SIG-M5 treated with dmso at 0.1 percent for 504 hours (cell line): ENCODE data around the gene RYR2.

ENCODE experiments used
- DNase-seq: peaks from one replicate; lab custom pipeline; 2025; ENCODE audit not compliant: unreplicated experiment; lab: John Stamatoyannopoulos, UW

RYR2 gene

DNA sequence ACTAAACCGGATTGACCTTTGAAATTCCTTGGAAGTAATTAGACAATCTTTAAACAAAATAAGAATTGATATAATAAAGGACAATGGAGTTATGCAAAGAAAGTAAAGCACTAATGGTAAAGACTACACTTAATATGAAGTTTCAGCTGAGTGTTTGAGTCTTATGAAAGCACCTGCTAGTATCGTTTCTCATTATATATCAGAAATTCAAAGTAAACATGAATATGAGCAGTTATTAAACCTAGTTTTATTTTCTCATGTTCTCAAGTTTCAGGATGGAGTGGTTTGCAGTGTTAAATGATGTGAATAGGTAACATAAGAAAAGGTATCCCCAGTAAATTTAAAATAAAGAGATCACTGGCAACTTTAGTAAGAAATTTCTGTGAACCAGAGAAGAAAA, 660.2 kb downstream of the RYR2 start:
- DNase-seq = no peak

DNA sequence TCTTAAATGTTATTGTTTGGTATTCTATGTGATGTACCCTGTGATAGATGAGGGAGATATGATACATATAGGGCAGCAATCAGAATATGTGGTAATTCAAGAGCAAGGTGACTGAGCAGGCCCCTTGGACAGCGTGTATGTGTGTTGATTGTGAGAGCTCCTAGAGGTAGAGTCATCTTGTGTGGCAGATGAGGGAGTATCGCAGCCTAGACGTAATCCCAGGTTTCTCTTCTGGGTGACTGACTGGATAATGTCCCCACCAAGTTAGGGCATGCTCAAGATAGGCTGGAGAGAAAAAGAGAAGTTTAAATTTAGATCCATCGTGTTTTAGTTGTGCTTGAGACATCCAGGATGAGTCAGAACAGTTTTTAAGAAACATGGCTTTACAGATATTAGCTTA, 663.5 kb downstream of the RYR2 start:
- peak; percentile 84 for DNase-seq

- no peak for DNase-seq
These were observed 667.4 kb downstream of the RYR2 start for GRCh38 chr1:237709355-237709754.

DNA sequence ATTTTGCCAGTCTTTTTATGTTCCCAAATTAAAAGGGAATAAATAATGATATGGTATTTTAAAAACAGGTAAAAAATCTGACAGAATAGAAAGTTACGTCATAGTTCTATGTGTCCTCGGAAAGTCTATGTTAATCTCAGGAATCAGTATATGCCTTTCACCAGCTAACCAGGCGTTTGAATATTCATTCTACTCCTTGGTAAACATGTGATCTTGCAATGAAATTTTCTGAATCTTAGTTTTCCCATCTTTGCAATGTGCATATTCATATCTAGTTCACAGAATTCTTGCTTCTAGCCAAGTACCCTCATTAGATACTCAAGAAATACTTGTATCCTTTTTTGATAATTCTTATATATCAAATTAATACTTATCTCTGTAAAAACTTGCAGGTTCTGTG, 669.3 kb downstream of the RYR2 start:
- DNase-seq = no peak

DNA sequence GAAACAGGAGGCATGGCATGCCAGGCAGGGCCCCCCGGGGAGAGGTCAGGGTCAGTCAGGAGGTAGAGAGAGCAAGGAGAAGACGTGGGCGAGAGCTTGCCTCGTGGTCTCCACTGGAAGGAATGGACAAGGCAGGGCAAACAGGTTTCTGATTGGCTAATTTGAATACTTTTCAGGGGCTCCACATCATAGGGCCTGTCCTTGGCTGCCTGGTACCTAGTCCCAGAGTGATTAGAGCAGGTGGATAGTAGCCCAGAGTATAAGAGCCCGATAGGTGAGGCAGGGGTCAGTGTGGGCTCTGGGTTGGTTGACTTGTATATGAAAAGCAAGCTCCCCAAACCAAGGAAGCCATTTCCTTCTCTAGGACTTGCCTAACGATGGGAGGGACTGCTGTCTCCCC, 670.1 kb downstream of the RYR2 start:
- DNase-seq = no peak

- DNase-seq = no peak
These were observed 670.7 kb downstream of the RYR2 start for GRCh38 chr1:237712586-237713157.

GRCh38 chr1:237713916-237714315, 671.9 kb downstream of the RYR2 start:
- DNase-seq = no peak

- DNase-seq = no peak
These were observed 675.1 kb downstream of the RYR2 start for GRCh38 chr1:237717106-237717505.

GRCh38 chr1:237730826-237731350, 688.9 kb downstream of the RYR2 start:
- no peak for DNase-seq

DNA sequence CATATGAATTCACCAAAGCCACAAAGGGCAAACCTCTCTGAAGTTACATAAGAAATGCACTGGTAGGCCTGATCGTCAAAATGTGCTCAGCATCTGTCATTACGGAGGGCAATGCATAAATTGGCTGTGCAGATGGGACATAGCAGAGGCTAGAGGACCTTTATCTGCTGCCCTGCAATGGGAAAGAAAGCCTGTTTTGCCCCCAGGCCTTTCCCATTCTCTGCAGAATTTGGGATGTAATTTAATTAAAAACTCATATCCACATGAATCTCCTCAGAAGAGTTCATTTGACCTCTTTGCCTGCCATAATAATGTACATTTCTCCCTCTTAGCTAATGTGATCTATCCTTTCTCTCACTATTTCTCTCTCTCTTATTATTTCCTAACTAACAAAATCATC, 690.7 kb downstream of the RYR2 start:
- no peak for DNase-seq

DNA sequence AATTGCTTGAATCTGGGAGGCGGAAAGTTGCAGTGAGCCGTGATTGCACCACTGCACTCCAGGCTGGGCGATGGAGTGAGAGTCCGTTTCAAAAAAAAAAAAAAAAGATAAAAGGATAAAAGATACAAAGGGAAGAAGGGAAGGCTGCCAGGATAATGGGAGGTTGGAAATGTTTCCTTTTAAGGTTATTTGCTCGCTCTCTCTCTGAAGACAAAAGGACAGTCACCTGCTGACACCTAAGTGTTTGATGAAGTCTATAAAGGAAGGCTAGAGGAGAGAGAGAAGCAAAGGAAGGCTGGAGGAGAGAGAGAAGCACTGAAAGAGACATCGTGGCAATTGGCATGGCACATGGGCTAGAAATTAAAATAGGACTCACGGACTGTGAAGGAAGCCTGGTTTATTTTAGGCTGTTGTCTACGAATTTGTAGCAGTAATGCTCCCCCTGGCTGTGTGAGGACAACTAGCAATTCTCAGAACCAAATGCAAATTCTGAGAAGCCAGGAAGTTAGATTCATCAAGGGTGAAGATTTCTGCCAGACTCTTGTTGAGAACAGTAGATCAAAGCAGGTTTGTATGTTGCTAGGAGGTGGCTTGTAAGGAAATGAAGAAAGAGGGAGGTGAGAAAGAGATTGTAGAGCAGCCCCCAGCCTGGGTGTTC, 694.5 kb downstream of the RYR2 start:
- no peak for DNase-seq

GRCh38 chr1:237737448-237737847, 695.5 kb downstream of the RYR2 start:
- no peak for DNase-seq

DNA sequence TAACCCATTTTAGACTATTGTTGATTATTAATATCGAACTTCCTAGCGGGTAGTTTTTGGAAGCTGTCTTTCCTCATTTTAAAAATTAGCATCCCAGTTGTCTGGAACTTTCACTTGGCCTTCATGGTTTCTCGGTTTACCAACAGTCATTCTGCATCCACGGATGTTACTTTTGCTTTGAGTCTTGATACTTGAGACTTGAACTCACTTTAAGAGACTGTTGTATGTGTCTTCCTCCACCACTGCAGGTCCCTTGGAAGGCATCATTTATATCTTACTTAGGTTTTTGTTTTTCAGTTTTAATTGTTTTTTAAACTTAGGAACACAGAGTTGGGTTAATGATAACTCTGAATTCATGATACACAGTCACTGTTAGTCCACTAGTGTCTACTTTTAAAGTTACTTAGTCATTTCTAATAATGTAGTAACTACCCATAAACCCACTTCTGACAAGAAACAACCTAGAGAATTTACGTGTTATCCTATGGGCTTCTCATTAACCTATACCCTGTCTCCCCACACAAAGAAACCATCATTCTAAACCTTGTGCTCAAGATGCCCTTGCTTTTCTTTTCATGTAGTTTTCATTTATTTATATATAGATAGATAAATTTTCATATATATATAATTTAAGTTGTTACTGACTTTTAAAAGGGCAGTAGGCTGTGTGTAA, 696.1 kb downstream of the RYR2 start:
- no peak for DNase-seq

DNA sequence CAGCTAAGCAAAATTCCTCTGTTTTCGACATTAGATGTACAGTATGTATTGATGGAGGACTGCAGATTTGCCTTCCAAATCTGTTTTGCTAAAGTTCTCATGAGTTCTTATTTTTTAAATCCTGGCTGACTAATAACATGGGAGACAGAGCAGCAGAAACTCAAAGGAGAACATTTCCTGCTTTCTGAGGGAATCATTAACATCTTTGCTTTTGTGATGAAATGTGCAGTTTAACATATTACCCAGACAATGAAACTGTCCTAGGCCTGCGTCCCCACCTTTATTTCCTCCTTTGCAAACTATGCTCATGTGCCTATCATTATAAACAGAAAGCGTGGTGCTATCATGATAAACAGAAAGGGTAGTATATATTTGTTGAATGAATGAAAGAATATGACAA, 698.9 kb downstream of the RYR2 start:
- no peak for DNase-seq

DNA sequence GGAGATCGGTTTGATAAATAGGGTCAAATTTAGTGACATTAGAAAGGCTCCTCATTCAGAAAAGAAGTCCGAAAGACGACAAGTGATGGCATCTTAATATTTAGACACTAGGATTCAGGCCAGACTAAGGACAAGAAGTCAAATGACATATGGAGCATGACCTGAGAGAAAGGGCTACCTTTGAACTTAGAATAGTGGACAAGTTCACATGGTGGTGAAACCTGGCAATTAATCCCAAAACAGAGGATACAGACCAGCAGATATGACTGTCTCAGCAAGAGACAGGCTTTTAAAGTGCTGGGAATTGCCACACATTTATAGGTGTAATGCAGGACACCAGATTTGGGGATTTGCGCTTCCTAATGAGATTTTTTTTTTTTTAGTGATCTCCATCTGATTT, 703.6 kb downstream of the RYR2 start:
- no peak for DNase-seq

- no peak for DNase-seq
These were observed 706.4 kb downstream of the RYR2 start for GRCh38 chr1:237748171-237748960.

DNA sequence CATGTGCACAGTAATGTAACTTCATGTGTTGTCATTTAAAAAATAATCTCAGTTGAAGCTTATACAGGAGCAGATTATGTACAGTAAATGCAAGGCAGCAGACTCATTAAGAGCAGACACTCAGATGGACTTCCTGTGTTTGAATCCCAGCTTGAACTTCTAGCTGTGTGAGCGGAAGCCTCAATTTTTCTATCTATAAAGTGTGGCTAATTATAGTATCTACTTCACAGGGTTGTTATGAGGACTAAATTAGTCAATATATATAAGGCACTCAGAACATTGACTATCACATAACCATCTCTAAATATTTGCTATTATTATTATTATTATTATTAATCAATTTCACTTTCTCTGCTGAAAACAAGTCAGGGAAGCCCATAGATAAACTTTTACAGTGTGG, 707.1 kb downstream of the RYR2 start:
- DNase-seq = no peak

GRCh38 chr1:237751090-237751489, 709.1 kb downstream of the RYR2 start:
- DNase-seq = no peak

DNA sequence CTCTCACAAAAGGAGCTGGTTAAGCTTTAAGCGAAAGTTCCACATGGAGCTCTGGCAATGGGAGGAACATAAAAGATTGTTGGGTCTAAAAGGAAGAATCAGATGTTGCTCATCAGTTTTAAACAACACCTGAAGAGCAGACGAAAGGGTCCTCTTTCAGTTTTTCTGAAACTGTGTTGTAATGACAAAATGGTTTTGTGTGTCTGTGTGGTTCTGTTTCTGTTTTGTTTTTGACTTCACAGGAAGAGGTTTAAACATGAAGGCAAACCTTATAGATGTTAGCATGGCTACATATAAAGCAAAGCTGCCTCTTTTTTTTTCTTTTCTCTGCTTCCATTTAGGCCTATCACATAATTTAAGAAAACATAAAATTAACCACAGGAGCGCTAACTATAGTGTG, 712.6 kb downstream of the RYR2 start:
- DNase-seq = no peak

- no peak for DNase-seq
These were observed 714.5 kb downstream of the RYR2 start for GRCh38 chr1:237756304-237756967.

DNA sequence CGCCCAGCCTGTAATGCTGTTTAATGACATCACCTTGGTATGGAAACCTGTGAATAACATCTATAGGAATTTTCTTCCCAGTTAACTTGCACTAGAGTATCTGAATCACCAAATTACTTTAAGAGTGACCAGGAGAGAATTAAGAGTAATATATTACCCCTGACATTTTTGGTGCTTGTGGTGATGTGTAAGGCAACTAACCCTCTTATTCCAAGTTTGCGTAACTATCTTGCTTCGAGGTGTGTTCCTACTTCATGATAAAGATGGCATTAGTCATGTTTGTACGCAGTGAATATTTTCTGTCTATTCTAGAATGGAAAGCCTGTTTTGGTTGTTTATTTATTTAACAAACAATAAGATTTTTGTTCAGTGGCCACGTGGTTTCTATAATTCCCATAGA, 717.4 kb downstream of the RYR2 start:
- no peak for DNase-seq
